PFSK-1 (cell line): ENCODE measurements around the gene KIAA1328.

Experiments
- FOXP2 ChIP-seq: optimal IDR thresholded peaks from 2 replicates; pipeline ENCODE3; 2011; ENCODE audit warnings: borderline replicate concordance, control low read depth, inconsistent platforms; ENCODE audit not compliant: insufficient read depth; ENCODE audit errors: extremely low read length, extremely low read depth
- POLR2AphosphoS5 ChIP-seq: IDR thresholded peaks from 2 replicates; pipeline ENCODE4 v1.6.1; 2012; ENCODE audit warnings: low read depth, mild to moderate bottlenecking, control low read depth, low read length, moderate library complexity
- REST ChIP-seq, 2 experiments: IDR thresholded peaks; 2 replicates each; pipeline versions ENCODE4 v1.6.1 to v1.8.0; 2011 to 2012; ENCODE audit warnings: low read depth in 2 of 2, low read length in 2 of 2, control low read depth in 1 of 2, inconsistent platforms in 1 of 2, mild to moderate bottlenecking in 1 of 2, moderate library complexity in 1 of 2; ENCODE audit not compliant: insufficient read depth in 1 of 2
- SIN3A ChIP-seq: IDR thresholded peaks from 2 replicates; pipeline ENCODE4 v1.6.1; 2012; ENCODE audit warnings: mild to moderate bottlenecking, low read length, moderate library complexity, borderline replicate concordance; ENCODE audit not compliant: insufficient read depth
- TAF1 ChIP-seq: IDR thresholded peaks from 2 replicates; pipeline ENCODE4 v1.6.1; 2012; ENCODE audit warnings: low read length, control low read depth, borderline replicate concordance; ENCODE audit not compliant: insufficient read depth

Gene KIAA1328

GRCh38 chr18:36812678-36813077 lies 16.2 kb upstream of the KIAA1328 start:
- TF ChIP-seq SIN3A (no peak), POLR2AphosphoS5 (no peak), TAF1 (no peak), FOXP2 (no peak), REST (IDR thresholded peaks at IDR 0.05; ENCODE audit: insufficient read depth in 1 of 2, low read depth in 2 of 2, low read length in 2 of 2) (no peak)

- TF ChIP-seq REST (IDR thresholded peaks at IDR 0.05; ENCODE audit: insufficient read depth in 1 of 2, low read depth in 2 of 2, low read length in 2 of 2), result no peak
- TF ChIP-seq FOXP2, result no peak
- TF ChIP-seq TAF1, result no peak
- no peak for TF ChIP-seq SIN3A
- no peak for TF ChIP-seq POLR2AphosphoS5
These were observed 15.7 kb upstream of the KIAA1328 start for GRCh38 chr18:36813101-36813775.

- TF ChIP-seq SIN3A (no peak), FOXP2 (no peak), REST (IDR thresholded peaks at IDR 0.05; ENCODE audit: insufficient read depth in 1 of 2, low read depth in 2 of 2, low read length in 2 of 2) (no peak), POLR2AphosphoS5 (no peak), TAF1 (no peak)
These were observed 15.1 kb upstream of the KIAA1328 start for GRCh38 chr18:36813824-36814223.

- TF ChIP-seq REST (IDR thresholded peaks at IDR 0.05; ENCODE audit: insufficient read depth in 1 of 2, low read depth in 2 of 2, low read length in 2 of 2) (no peak), FOXP2 (no peak), TAF1 (no peak), SIN3A (no peak), POLR2AphosphoS5 (no peak)
These were observed 13.9 kb upstream of the KIAA1328 start for GRCh38 chr18:36814994-36815393.
